GM20000 (cell line): Measurements from ENCODE around the gene NMD3.

ENCODE experiments used
- DNase-seq: peaks from one replicate; pipeline ENCODE4 v3.0.0; 2012; ENCODE audit warnings: low spot score
- CTCF ChIP-seq: IDR thresholded peaks from 2 replicates; pipeline ENCODE4 v1.5.1; 2012; ENCODE audit warnings: mild to moderate bottlenecking, control low read depth; ENCODE audit errors: extremely low read depth, missing control alignments

Gene NMD3

GRCh38 chr3:161252143-161252542, 31.0 kb downstream of the NMD3 start:
- DNase-seq = no peak
- no peak for TF ChIP-seq CTCF

DNA sequence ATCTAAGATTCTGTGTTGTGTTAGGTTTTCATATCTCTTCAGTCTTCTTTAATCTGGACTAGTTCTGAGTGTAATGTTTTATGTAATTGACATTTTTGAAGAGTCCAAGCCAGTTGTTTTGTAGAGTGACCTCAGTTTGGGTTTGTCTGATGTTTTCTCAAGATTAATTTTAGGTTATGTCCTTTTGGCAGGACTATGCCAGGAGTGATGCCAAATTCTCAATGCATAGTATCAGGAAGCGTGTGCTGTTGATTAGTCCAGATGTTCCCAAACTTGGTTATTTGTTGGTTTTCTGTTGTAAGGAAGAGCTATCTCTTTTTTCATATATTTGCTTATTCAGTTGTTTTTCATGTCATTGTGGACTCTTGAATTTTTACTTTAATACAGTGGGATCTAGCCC, 32.6 kb downstream of the NMD3 start:
- no peak for TF ChIP-seq CTCF
- no peak for DNase-seq

- no peak for TF ChIP-seq CTCF
Measured at GRCh38 chr3:161254861-161255260, 33.8 kb downstream of the NMD3 start.

DNA sequence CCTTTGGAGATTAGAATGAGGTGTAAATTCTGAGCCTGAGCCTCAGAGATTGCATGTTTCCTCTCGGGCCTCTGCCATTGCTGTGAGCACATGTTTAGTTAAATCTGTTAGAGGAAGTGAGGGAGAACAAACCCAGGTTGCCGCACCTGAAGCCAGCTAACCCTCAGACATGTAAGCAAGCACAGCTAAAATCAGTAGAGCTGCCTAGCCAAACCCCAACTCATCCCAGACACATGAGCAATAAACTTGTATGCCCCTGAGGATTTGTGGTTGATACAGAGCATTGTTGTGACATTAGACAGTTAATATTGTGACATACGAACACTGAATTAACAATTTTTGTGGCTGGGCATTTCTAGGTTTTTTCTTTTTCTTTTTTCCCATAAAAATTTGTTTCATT, 41.9 kb downstream of the NMD3 start:
- TF ChIP-seq CTCF = no peak

More at GRCh38 chr3:161254861-161255260, 33.8 kb downstream of the NMD3 start:
- DNase-seq = no peak

DNA sequence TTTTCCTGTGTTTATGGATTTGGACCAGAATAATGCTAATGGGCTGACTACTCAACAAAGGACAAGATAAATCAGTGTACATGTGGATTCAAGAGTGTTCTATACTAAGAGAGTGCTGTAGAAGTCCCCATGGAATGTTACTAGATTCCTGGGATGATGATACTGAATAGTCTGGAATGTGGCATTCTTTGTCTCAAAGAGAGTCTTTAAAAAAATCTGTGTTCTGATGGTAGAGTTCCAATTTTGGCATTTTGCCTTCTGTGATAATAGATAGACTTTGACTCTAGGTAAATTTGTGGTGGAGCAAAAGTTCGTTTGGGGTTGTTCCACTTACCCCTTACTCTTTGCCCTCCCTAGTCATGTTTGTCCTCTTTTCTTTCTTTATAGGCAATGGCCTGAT, 43.7 kb downstream of the NMD3 start:
- no peak for DNase-seq
- TF ChIP-seq CTCF = no peak

More for the DNA sequence above, 41.9 kb downstream of the NMD3 start:
- no peak for DNase-seq

DNA sequence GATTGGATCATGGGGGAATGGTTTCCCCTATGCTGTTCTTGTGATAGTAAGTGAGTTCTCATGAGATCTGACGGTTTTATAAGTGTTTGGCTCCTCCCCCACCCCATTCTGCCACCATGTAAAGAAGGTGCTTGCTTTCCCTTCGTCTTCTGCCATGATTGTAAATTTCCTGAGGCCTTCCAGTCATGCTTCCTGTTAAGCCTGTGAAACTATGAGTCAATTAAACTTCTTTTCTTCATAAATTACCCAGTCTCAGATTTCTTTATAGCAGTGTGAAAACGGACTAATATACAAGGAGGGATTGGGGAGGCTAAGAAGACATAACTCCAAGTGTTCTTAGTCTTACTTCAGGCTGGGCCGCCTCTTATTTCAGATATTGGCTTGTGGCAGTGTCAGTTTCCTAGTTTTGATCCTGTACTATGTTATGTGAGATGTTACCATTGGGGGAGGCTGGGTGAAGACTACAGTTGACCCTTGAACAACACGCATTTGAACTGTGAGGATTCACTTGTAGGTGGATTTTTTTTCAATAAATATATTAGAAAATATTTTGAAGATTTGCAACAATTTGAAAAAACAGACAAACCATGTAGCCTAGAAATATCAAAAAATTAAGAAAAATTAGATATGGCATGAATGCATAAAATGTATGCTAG, 44.9 kb downstream of the NMD3 start:
- DNase-seq = no peak
- TF ChIP-seq CTCF = no peak

- DNase-seq = no peak
- no peak for TF ChIP-seq CTCF
Measured at GRCh38 chr3:161266731-161267150, 45.6 kb downstream of the NMD3 start.
